Thoracic aorta endothelial cell (primary cell): ENCODE data around the gene SCP2. TPM values are rescaled to one million over a fixed set of nuclear protein-coding genes. Genes with fewer than 3 reads are reported as not detected.

Source experiments
- small RNA-seq: library from RNA; depleted of rRNA; stranded (forward); fragments of <200 nt; gene quantifications from one replicate; pipeline ENCODE3, GENCODE V24; 2012
- total RNA-seq: library from RNA; depleted of rRNA; stranded (reverse); fragments of >200 nt; gene quantifications from 2 replicates; pipeline ENCODE4 v1.2.3, GENCODE V29; 2012

The SCP2 gene
- total RNA-seq, result 149 and 165 TPM in 2 replicates

GRCh38 chr1:52927212-52928014, at the start of gene SCP2:
Gene SCP2 (plus strand): TSS chr1:52927276. CDS start chr1:52927397, 121 bp downstream.

GRCh38 chr1:53061859-53062707, 135.0 kb downstream of the SCP2 start, which contains the start of gene PODN:
Gene PODN (plus strand): TSS chr1:53062213. CDS start chr1:53069856, 7,643 bp downstream.

Small RNA genes lying within 50 kb of the gene (small RNA-seq; reads per million reads assigned to genes)
- gene AC099677.1 (not detected), gene AC099677.2 (not detected), gene HIGD1AP11 (not detected), gene MIR1273F (not detected), gene MIR1273G (not detected), gene MIR5095 (not detected)

Other genes starting within 250 kb of the SCP2 start
- 20.5 and 22.8 TPM in 2 replicates for gene COA7, start 228.9 kb upstream of the SCP2 start, total RNA-seq
- gene ZYG11B, start 200.8 kb upstream of the SCP2 start, total RNA-seq, result 43.6 and 54.8 TPM in 2 replicates
- gene ZYG11A, start 84.5 kb upstream of the SCP2 start, total RNA-seq, result 1.1 and 1.2 TPM in 2 replicates
- 11.4 and 22.8 TPM in 2 replicates for gene ECHDC2, start 5.5 kb upstream of the SCP2 start, total RNA-seq
- gene PODN, start 134.9 kb downstream of the SCP2 start, total RNA-seq, result 0.27 and 0.29 TPM in 2 replicates
- gene SLC1A7, start 215.4 kb downstream of the SCP2 start, total RNA-seq, result not detected in 2 replicates